Stimulated activated memory B cell treated with anti-CD40 and anti-IgM and Interleukin-4, amounts not matched to agents 10 μg/mL and 1 μg/mL and 100 μg/mL, for 72 hours (primary cell): ENCODE measurements around the gene GPBP1.
"Not testable (repeated sequence)": the region's sequence is repeated elsewhere in the genome, so short reads cannot be mapped to it uniquely, and the experiment has no call there.

ENCODE experiments used
- ATAC-seq: fragments of 150-1000 bp; cut with Tn5 transposase; 2 replicates; pipeline ENCODE4 v1.10.0; 2021
- H3K27ac Mint-ChIP-seq: one replicate; pipeline ENCODE4 v1.8.0; 2022; ENCODE audit warnings: mild to moderate bottlenecking, mixed read lengths
- H3K27me3 Mint-ChIP-seq: one replicate; pipeline ENCODE4 v1.8.0; 2022; ENCODE audit warnings: mixed read lengths
- H3K36me3 Mint-ChIP-seq: one replicate; pipeline ENCODE4 v1.8.0; 2022; ENCODE audit warnings: mixed read lengths
- H3K4me1 Mint-ChIP-seq: one replicate; pipeline ENCODE4 v1.8.0; 2022; ENCODE audit warnings: mixed read lengths
- H3K4me3 Mint-ChIP-seq: one replicate; pipeline ENCODE4 v1.8.0; 2022; ENCODE audit warnings: mild to moderate bottlenecking, moderate library complexity, mixed read lengths
- H3K9me3 Mint-ChIP-seq: one replicate; pipeline ENCODE4 v1.8.0; 2022; ENCODE audit warnings: mixed read lengths

Gene GPBP1

DNA sequence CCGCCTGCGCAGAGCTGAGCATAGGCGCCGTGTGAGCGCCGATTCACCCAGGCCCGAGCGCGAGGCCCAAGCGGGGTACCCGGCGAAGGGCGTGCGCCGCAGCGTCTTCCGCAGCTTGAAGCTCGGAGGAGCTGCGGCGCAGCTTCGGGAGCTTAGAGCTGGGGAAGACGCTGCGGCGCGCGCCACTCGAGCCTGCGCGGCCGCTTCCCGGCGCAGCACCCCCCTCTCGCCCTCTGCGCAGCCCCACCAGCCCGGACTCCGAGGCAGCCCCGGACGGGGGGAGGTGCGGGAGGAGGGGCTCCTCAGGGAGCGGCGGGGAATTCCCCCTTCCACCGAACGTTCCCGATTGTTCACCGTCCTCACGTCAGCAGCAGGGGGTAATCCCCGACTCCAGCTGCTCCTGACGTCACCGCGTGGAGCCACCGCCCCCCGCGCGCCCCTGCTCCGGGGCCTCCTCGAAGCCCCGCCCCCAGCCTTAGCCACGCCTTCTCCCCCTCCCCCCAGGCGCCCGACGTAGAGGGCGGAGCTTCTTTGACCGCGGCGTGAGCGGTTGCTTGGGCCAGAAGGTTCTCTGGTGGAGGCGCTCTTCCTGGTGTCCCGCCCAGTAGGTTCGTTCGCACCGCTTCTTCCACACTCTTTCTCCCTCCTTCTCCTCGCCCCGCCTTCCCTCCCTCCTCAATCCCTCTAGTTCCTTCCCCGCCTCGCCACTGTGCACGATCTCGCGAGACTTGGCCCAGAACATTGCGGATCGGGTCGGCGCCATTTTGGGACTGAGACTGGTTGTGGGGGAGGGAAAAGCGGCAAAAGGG is at the start of gene GPBP1:
Gene GPBP1 (plus strand): TSS at position 741 of the 809 bp plus-strand sequence. CDS start 40,072 bp downstream, outside the sequence.
- ATAC-seq = peak; percentile 88
- Mint-ChIP-seq H3K36me3 (peaks cover 22% of the 10 kb centered on the region), H3K4me3 (peak within 1 kb of the TSS; percentile 95)

GRCh38 chr5:57128325-57128724 is 45.5 kb upstream of the GPBP1 start:
- Mint-ChIP-seq H3K4me3 (no peak overlapping the region), H3K9me3 (no peaks in the 10 kb centered on the region), H3K4me1 (no peaks in the 10 kb centered on the region), H3K36me3 (no peaks in the 10 kb centered on the region), H3K27ac (no peak overlapping the region), H3K27me3 (no peaks in the 10 kb centered on the region)
- ATAC-seq = no peak

More for the DNA sequence above, at the start of gene GPBP1:
- Mint-ChIP-seq H3K27me3 (no peaks in the 10 kb centered on the region), H3K4me1 (peaks cover 44% of the 10 kb centered on the region), H3K9me3 (no peaks in the 10 kb centered on the region), H3K27ac (peak within 1 kb of the TSS; percentile 93)

GRCh38 chr5:57133574-57133973 is 40.3 kb upstream of the GPBP1 start:
- no peak overlapping the region for H3K4me3 Mint-ChIP-seq
- H3K27ac Mint-ChIP-seq = no peak overlapping the region
- H3K9me3 Mint-ChIP-seq = no peaks in the 10 kb centered on the region
- peaks cover 17% of the 10 kb centered on the region for H3K27me3 Mint-ChIP-seq
- H3K4me1 Mint-ChIP-seq = peaks cover 15% of the 10 kb centered on the region
- no peaks in the 10 kb centered on the region for H3K36me3 Mint-ChIP-seq
- no peak for ATAC-seq

GRCh38 chr5:57137401-57137800 is 36.5 kb upstream of the GPBP1 start:
- Mint-ChIP-seq H3K27ac (no peak overlapping the region), H3K4me1 (peaks cover 15% of the 10 kb centered on the region), H3K4me3 (no peak overlapping the region)

GRCh38 chr5:57152316-57152715 is 21.5 kb upstream of the GPBP1 start:
- Mint-ChIP-seq H3K27me3 (peaks cover 9% of the 10 kb centered on the region), H3K9me3 (peaks cover 2% of the 10 kb centered on the region), H3K36me3 (no peaks in the 10 kb centered on the region), H3K4me1 (no peaks in the 10 kb centered on the region), H3K4me3 (no peak overlapping the region), H3K27ac (no peak overlapping the region)
- ATAC-seq = no peak

More at GRCh38 chr5:57137401-57137800, 36.5 kb upstream of the GPBP1 start:
- Mint-ChIP-seq H3K9me3 (no peaks in the 10 kb centered on the region), H3K27me3 (peaks cover 17% of the 10 kb centered on the region), H3K36me3 (no peaks in the 10 kb centered on the region)
- no peak for ATAC-seq

GRCh38 chr5:57155033-57155432 is 18.8 kb upstream of the GPBP1 start:
- no peaks in the 10 kb centered on the region for H3K27me3 Mint-ChIP-seq
- H3K4me3 Mint-ChIP-seq = no peak overlapping the region
- ATAC-seq = no peak
- H3K27ac Mint-ChIP-seq = no peak overlapping the region
- H3K36me3 Mint-ChIP-seq = no peaks in the 10 kb centered on the region
- peaks cover 5% of the 10 kb centered on the region for H3K9me3 Mint-ChIP-seq
- H3K4me1 Mint-ChIP-seq = no peaks in the 10 kb centered on the region

GRCh38 chr5:57157131-57157530 is 16.7 kb upstream of the GPBP1 start:
- Mint-ChIP-seq H3K27ac (no peak overlapping the region), H3K9me3 (peaks cover 5% of the 10 kb centered on the region), H3K36me3 (no peaks in the 10 kb centered on the region), H3K4me1 (no peaks in the 10 kb centered on the region), H3K4me3 (no peak overlapping the region), H3K27me3 (no peaks in the 10 kb centered on the region)
- ATAC-seq = no peak

DNA sequence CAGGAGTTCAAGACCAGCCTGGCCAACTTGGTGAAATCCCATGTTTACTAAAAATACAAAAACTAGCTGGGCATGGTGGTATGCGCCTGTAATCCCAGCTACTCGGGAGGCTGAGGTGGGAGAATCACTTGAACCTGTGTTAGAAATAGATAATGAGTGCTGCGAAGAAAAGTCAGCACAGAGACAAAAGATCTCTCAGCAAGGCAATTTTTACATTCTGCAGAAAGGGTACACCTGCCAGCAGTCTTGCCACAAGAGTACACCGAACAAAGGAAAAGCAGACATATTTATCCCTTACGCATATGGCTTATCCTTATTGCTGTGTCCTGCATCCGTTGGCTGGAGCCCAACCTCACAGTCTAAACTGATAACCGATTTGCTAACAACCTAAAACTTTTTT is 16.2 kb upstream of the GPBP1 start:
- H3K27ac Mint-ChIP-seq = no peak overlapping the region
- no peaks in the 10 kb centered on the region for H3K4me1 Mint-ChIP-seq
- H3K9me3 Mint-ChIP-seq = peaks cover 5% of the 10 kb centered on the region
- H3K4me3 Mint-ChIP-seq = no peak overlapping the region
- no peaks in the 10 kb centered on the region for H3K36me3 Mint-ChIP-seq
- no peaks in the 10 kb centered on the region for H3K27me3 Mint-ChIP-seq
- ATAC-seq = no peak

- Mint-ChIP-seq H3K9me3 (no peaks in the 10 kb centered on the region), H3K27me3 (no peaks in the 10 kb centered on the region)
- no peak for ATAC-seq
Measured at GRCh38 chr5:57163553-57164006, 10.3 kb upstream of the GPBP1 start.

DNA sequence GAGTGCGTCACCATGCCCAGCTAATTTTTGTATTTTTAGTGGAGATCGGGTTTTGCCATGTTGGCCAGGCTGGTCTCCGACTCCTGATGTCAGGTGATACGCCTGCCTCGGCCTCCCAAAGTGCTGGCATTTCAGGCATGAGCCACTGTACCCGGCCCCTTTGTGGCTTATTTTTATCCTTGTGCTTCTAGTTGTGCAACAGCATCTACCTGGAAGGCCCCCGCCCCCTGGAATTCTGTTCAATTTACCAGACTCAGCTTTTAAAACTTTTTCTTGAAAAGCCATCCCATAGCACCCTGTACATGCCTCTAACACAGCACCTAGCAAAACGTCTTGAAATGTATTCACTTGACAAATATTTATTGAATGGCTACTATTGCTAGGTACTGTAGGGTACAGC is 9.7 kb upstream of the GPBP1 start:
- Mint-ChIP-seq H3K27me3 (no peaks in the 10 kb centered on the region), H3K36me3 (no peaks in the 10 kb centered on the region), H3K4me3 (no peak overlapping the region), H3K4me1 (peaks cover 14% of the 10 kb centered on the region), H3K9me3 (no peaks in the 10 kb centered on the region), H3K27ac (no peak overlapping the region)
- ATAC-seq = no peak

More at GRCh38 chr5:57163553-57164006, 10.3 kb upstream of the GPBP1 start:
- Mint-ChIP-seq H3K4me3 (no peak overlapping the region), H3K4me1 (peaks cover 9% of the 10 kb centered on the region), H3K36me3 (no peaks in the 10 kb centered on the region), H3K27ac (no peak overlapping the region)

GRCh38 chr5:57165171-57165570 is 8.7 kb upstream of the GPBP1 start:
- peaks cover 15% of the 10 kb centered on the region for H3K4me1 Mint-ChIP-seq
- not testable (repeated sequence) for H3K27me3 Mint-ChIP-seq, H3K4me3 Mint-ChIP-seq, H3K36me3 Mint-ChIP-seq, H3K27ac Mint-ChIP-seq, ATAC-seq, H3K9me3 Mint-ChIP-seq

GRCh38 chr5:57166276-57166675 is 7.6 kb upstream of the GPBP1 start:
- H3K9me3 Mint-ChIP-seq = no peaks in the 10 kb centered on the region
- H3K4me1 Mint-ChIP-seq = peaks cover 15% of the 10 kb centered on the region
- no peaks in the 10 kb centered on the region for H3K27me3 Mint-ChIP-seq
- ATAC-seq = peak; percentile 50
- H3K4me3 Mint-ChIP-seq = no peak overlapping the region
- no peaks in the 10 kb centered on the region for H3K36me3 Mint-ChIP-seq
- peak overlapping the region; percentile 30 for H3K27ac Mint-ChIP-seq

DNA sequence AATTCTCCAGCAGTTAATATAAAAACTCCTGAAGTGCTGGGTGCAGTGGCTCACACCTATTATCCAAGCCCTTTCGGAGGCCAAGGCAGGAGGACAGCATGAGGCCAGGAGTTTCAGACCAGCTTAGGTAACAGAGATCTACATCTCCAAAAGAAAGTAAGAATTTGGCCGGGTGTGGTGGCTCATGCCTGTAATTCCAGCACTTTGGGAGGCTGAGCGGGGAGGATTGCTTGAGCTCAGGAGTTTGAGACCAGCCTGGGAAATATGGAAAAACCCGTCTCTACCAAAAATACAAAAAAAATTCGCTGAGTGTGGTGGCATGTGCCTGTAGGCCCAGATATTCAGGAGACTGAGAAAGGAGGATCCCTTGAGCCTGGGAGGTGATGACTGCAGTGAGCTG is 6.7 kb upstream of the GPBP1 start:
- H3K9me3 Mint-ChIP-seq = no peaks in the 10 kb centered on the region
- peaks cover 22% of the 10 kb centered on the region for H3K4me1 Mint-ChIP-seq
- no peaks in the 10 kb centered on the region for H3K27me3 Mint-ChIP-seq
- no peak for ATAC-seq
- H3K27ac Mint-ChIP-seq = no peak overlapping the region
- H3K4me3 Mint-ChIP-seq = no peak overlapping the region
- H3K36me3 Mint-ChIP-seq = no peaks in the 10 kb centered on the region

DNA sequence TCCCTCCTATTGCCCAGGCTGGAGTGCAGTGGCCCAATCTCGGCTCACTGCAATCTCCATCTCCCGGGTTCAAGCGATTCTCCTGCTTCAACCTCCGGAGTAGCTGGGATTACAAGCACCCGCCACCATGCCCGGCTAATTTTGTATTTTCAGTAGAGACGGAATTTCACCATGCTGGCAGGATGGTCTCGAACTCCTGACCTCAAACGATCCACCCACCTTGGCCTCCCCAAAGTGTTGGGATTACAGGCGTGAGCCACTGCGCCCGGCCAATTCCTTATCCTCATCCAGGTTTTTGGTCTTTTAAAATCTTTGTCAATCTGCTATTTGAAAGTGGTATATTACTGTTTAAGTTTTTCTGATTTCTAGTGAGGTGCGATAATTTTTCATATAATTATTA is 3.7 kb upstream of the GPBP1 start:
- not testable (repeated sequence) for H3K27me3 Mint-ChIP-seq, H3K9me3 Mint-ChIP-seq, ATAC-seq, H3K4me3 Mint-ChIP-seq, H3K36me3 Mint-ChIP-seq, H3K27ac Mint-ChIP-seq
- peaks cover 36% of the 10 kb centered on the region for H3K4me1 Mint-ChIP-seq

- no peaks in the 10 kb centered on the region for H3K9me3 Mint-ChIP-seq
- peak overlapping the region; percentile 93 for H3K27ac Mint-ChIP-seq
- H3K36me3 Mint-ChIP-seq = peaks cover 16% of the 10 kb centered on the region
- H3K27me3 Mint-ChIP-seq = no peaks in the 10 kb centered on the region
- peak overlapping the region; percentile 95 for H3K4me3 Mint-ChIP-seq
- ATAC-seq = no peak
- peaks cover 42% of the 10 kb centered on the region for H3K4me1 Mint-ChIP-seq
Measured at GRCh38 chr5:57171816-57172465, 1.9 kb upstream of the GPBP1 start.
